Retinal pigment epithelial cell (primary cell): ENCODE data around the gene SIX6.
A peak's percentile ranks its signal among the peaks of the same experiment; 100 is the strongest.

Experiments used
- DNase-seq: peaks from one replicate; pipeline ENCODE4 v3.0.0-alpha.2; 2010; ENCODE audit warnings: low read depth
- H3K4me3 ChIP-seq: 2 replicates; pipeline ENCODE4 v1.5.1; 2011; ENCODE audit warnings: mild to moderate bottlenecking, low read length, control low read depth, moderate library complexity
- CTCF ChIP-seq: conservative IDR thresholded peaks from 2 replicates; pipeline ENCODE4 v1.5.1; 2011; ENCODE audit warnings: low read depth, low read length, control low read depth, inconsistent platforms

The SIX6 gene

GRCh38 chr14:60508363-60508706 is 611 bp upstream of the SIX6 start:
- H3K4me3 ChIP-seq = no peak overlapping the region
- TF ChIP-seq CTCF = no peak
- DNase-seq = no peak

DNA sequence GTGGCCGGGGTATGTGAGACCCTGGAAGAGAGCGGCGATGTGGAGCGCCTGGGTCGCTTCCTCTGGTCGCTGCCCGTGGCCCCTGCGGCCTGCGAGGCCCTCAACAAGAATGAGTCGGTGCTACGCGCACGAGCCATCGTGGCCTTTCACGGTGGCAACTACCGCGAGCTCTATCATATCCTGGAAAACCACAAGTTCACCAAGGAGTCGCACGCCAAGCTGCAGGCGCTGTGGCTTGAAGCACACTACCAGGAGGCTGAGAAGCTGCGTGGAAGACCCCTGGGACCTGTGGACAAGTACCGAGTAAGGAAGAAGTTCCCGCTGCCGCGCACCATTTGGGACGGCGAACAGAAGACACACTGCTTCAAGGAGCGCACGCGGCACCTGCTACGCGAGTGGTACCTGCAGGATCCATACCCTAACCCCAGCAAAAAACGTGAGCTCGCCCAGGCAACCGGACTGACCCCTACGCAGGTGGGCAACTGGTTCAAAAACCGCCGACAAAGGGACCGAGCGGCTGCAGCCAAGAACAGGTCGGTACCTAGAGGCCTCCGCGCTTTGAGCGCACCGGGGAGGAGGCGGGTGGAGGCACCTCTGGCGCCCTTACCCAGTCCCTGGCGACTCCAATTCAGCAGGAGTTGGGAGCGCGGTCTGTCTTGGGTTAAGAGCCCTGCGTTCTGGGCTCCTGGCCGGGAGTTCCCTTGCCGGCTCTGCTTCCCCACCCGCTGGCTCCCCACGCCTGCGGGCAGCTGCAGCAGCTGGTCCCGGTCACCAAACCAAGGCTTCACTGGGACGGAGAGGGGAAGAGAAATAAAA is 700 bp downstream of the SIX6 start:
- no peak for DNase-seq
- TF ChIP-seq CTCF = no peak

GRCh38 chr14:60510254-60510950 is 1.5 kb downstream of the SIX6 start:
- no peak overlapping the region for H3K4me3 ChIP-seq
- DNase-seq = no peak

More for the DNA sequence above, 700 bp downstream of the SIX6 start:
- peak overlapping the region; percentile 24 for H3K4me3 ChIP-seq

DNA sequence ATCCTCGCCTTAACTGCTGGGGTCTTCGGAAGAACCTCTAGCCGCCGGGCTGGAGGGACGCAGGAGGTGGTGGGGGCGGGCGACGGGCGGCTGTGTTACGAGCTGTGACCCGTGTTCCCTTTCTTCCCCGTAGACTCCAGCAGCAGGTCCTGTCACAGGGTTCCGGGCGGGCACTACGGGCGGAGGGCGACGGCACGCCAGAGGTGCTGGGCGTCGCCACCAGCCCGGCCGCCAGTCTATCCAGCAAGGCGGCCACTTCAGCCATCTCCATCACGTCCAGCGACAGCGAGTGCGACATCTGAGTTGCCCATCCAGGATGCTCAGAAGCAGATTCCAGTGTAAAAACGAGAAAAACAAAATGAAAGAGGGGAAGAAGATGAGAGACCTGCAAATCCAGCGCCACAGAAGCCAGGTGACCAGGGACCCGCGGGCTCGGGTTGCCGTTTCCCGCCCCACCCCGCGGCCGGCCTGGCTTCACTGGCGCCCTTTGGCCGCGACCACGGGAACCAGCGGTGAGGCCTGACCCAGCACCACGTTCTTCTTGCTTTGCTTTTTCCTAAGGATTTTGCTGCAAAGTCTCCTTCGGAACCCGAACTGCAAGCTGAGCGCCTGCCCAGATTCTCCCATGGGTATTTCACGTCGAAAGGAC is 2.1 kb downstream of the SIX6 start:
- no peak for TF ChIP-seq CTCF
- DNase-seq = no peak
- H3K4me3 ChIP-seq = no peak overlapping the region

More at GRCh38 chr14:60510254-60510950, 1.5 kb downstream of the SIX6 start:
- TF ChIP-seq CTCF = no peak

GRCh38 chr14:60512126-60512525 is 3.2 kb downstream of the SIX6 start:
- no peak for DNase-seq
- no peak for TF ChIP-seq CTCF
- H3K4me3 ChIP-seq = no peak overlapping the region

GRCh38 chr14:60512973-60513571 is 4.1 kb downstream of the SIX6 start:
- DNase-seq = no peak
- TF ChIP-seq CTCF = no peak
- no peak overlapping the region for H3K4me3 ChIP-seq
